ENCODE measurements around the gene THAP2.

GRCh38 chr12:71654200-71654599 lies 9.9 kb upstream of the THAP2 start:
- TF ChIP-seq POLR2AphosphoS5 (IDR thresholded peaks at IDR 0.05; ENCODE audit: low read depth) = no peak
- TF ChIP-seq CTCF (IDR thresholded peaks at IDR 0.05; ENCODE audit: insufficient read depth, low read length) = no peak

Data from HL-60 (cell line).